Activated CD8-positive, alpha-beta memory T cell treated with anti-CD3 and anti-CD28 coated beads for 36 hours (primary cell): ENCODE measurements around the gene AMFR. TPM values are rescaled to one million over a fixed set of nuclear protein-coding genes. Genes with fewer than 3 reads are reported as not detected.

Experiments used
- CTCF ChIA-PET: fragments of 350-600 bp; sonication (Branson Sonifier 250); formaldehyde crosslinking; loops from one replicate; lab custom pipeline; 2021; ENCODE audit warnings: antibody characterized with exemption; lab: Charles Lee
- POLR2A ChIA-PET: fragments of 350-600 bp; sonication (Branson Sonifier 250); formaldehyde crosslinking; loops from one replicate; lab custom pipeline; 2021; ENCODE audit warnings: antibody characterized with exemption; lab: Charles Lee
- total RNA-seq, 2 experiments: library from RNA; stranded (reverse); gene quantifications; one replicate each; pipeline ENCODE4 v1.2.3, GENCODE V29; 2021

The AMFR gene
- 10 to 100 TPM; 56.7 to 56.9 TPM for total RNA-seq

- POLR2A ChIA-PET, result interaction anchor here (1.0 kb wide), 1 partner anchor 26 kb away, joined by 3 read pairs; the partner anchor contains the start of genes NUDT21 and OGFOD1
- CTCF ChIA-PET, result no interaction called here
Measured at GRCh38 chr16:56425439-56425832, at the start of gene AMFR. TSS of gene AMFR (minus strand) at chr16:56425545. CDS start at chr16:56425327, 218 bp downstream.

GRCh38 chr16:56470666-56471065 is 45.3 kb upstream of the AMFR start:
- ChIA-PET POLR2A (interaction anchor here (1.0 kb wide), 1 partner anchor 19 kb away, joined by 3 read pairs; the partner anchor contains the start of genes NUDT21 and OGFOD1), CTCF (no interaction called here)

GRCh38 chr16:56470232-56470631 is 44.9 kb upstream of the AMFR start:
- POLR2A ChIA-PET, result interaction anchor here (0.6 to 1.0 kb wide), 2 partner anchors 8 to 19 kb away, joined by 3 read pairs; partner anchors contain the start of genes NUDT21 and OGFOD1
- CTCF ChIA-PET, result no interaction called here

GRCh38 chr16:56469748-56470147 is 44.4 kb upstream of the AMFR start:
- POLR2A ChIA-PET, result interaction anchor here (0.6 kb wide), 1 partner anchor 9 kb away, joined by 3 read pairs; no protein-coding TSS in a partner anchor
- CTCF ChIA-PET, result no interaction called here

- ChIA-PET POLR2A (no interaction called here), CTCF (no interaction called here)
Measured at GRCh38 chr16:56468800-56469199, 43.5 kb upstream of the AMFR start.

- POLR2A ChIA-PET, result no interaction called here
- CTCF ChIA-PET, result interaction anchor here (0.5 kb wide), 1 partner anchor 361 kb away, joined by 3 read pairs; no protein-coding TSS in a partner anchor
Measured at GRCh38 chr16:56466344-56466743, 41.0 kb upstream of the AMFR start.

GRCh38 chr16:56463153-56463552 is 37.8 kb upstream of the AMFR start:
- POLR2A ChIA-PET, result no interaction called here
- CTCF ChIA-PET, result no interaction called here

GRCh38 chr16:56462064-56462796 is 36.9 kb upstream of the AMFR start:
- ChIA-PET POLR2A (no interaction called here), CTCF (no interaction called here)

- POLR2A ChIA-PET, result interaction anchor here (1.5 kb wide), 1 partner anchor 9 kb away, joined by 4 read pairs; the partner anchor contains the start of genes NUDT21 and OGFOD1
- CTCF ChIA-PET, result no interaction called here
Measured at GRCh38 chr16:56460101-56460500, 34.8 kb upstream of the AMFR start.

- ChIA-PET POLR2A (no interaction called here), CTCF (no interaction called here)
Measured at GRCh38 chr16:56457927-56458470, 32.7 kb upstream of the AMFR start.

GRCh38 chr16:56451753-56452689 is 26.7 kb upstream of the AMFR start:
- POLR2A ChIA-PET, result interaction anchor here (0.5 to 1.5 kb wide), 6 partner anchors 9 to 1678 kb away, joined by 3 to 6 read pairs (median 3); partner anchors contain the start of gene AMFR
- CTCF ChIA-PET, result no interaction called here

GRCh38 chr16:56450986-56451752 is 25.8 kb upstream of the AMFR start, which contains the start of the genes NUDT21 and OGFOD1:
TSS of gene NUDT21 (minus strand) at chr16:56451332. CDS start at chr16:56451202, 130 bp downstream.
TSS of gene OGFOD1 (plus strand) at chr16:56451554. CDS start at chr16:56451613, 59 bp downstream.
- ChIA-PET POLR2A (interaction anchor here (0.6 to 1.5 kb wide), 8 partner anchors 10 to 1679 kb away, joined by 3 to 4 read pairs (median 3); partner anchors contain the start of gene AMFR), CTCF (no interaction called here)

- ChIA-PET CTCF (interaction anchor here (0.6 kb wide), 1 partner anchor 1705 kb away, joined by 3 read pairs; no protein-coding TSS in a partner anchor), POLR2A (interaction anchor here (0.6 to 1.5 kb wide), 6 partner anchors 10 to 1679 kb away, joined by 3 to 4 read pairs (median 3); no protein-coding TSS in a partner anchor)
Measured at GRCh38 chr16:56450275-56450985, 25.1 kb upstream of the AMFR start.

GRCh38 chr16:56448005-56448404 is 22.7 kb upstream of the AMFR start:
- POLR2A ChIA-PET, result no interaction called here
- CTCF ChIA-PET, result interaction anchor here (1.4 kb wide), 1 partner anchor 20 kb away, joined by 10 read pairs; no protein-coding TSS in a partner anchor

- ChIA-PET CTCF (interaction anchor here (1.4 kb wide), 1 partner anchor 20 kb away, joined by 10 read pairs; no protein-coding TSS in a partner anchor), POLR2A (interaction anchor here (1.2 kb wide), 1 partner anchor 19 kb away, joined by 6 read pairs; no protein-coding TSS in a partner anchor)
Measured at GRCh38 chr16:56447286-56447685, 21.9 kb upstream of the AMFR start.

GRCh38 chr16:56438038-56438437 is 12.7 kb upstream of the AMFR start:
- POLR2A ChIA-PET, result no interaction called here
- CTCF ChIA-PET, result no interaction called here

GRCh38 chr16:56436258-56436657 is 10.9 kb upstream of the AMFR start:
- CTCF ChIA-PET, result no interaction called here

More at GRCh38 chr16:56436258-56436657, 10.9 kb upstream of the AMFR start:
- POLR2A ChIA-PET, result no interaction called here
